Stimulated activated CD8-positive, alpha-beta memory T cell treated with anti-CD3 and anti-CD28 coated beads, Interleukin-2, amount 100 ng/mL, for 48 hours (primary cell): ENCODE results near the gene TOR4A.
"Not testable (repeated sequence)": the region's sequence is repeated elsewhere in the genome, so short reads cannot be mapped to it uniquely, and the experiment has no call there.

ENCODE experiments used
- DNase-seq, 2 donors: peaks; one replicate each; pipeline ENCODE4 v3.0.0-alpha.2; 2020; ENCODE audit warnings: low read depth in 2 of 2

Gene TOR4A

DNA sequence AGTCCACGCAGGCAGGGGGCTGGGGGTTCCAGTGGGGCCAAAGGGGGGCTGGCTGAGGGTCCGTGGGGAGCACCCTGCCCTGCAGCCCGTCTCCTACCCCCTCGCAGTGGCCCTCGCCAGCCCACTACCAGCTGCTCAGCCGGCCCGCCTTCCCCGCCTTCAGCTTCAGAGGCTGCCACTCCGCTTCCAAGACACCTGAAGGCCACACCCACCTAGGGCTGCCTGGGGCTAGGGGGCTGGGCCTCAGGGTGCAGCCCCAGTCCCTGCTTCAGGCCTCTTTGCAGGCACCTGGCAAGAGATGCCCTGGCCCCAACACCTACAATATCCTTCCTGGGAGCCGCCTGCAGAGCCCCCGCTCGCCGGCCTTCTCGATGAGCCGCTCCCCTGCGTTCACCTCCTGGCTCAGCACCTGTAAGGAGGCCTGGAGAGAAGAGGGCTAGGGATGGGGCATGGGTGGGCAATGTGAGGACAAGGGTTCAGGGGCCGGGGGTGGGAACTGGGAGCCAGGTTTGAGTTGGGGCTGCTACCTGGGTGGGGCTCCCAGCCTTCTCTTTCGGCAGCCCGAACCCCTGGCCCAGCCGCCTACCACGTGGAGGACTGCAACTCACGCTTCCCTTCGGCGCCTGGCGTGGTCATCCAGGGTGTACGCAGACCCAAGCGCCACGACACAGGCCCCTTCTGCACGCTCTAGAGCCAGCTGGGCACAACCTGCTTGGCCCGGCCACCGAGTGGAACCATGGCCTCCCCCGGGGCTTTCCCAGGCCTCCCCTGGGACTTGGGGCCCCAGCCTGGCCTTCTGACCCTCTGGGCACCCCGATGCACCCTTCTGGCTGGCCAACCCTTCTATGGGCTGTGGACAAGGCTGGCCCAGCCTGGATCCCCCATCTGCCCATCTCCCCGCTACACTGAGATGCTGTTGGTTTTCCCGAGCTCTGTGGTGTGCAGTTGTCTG is 24.7 kb upstream of the TOR4A start:
- no peak for DNase-seq

DNA sequence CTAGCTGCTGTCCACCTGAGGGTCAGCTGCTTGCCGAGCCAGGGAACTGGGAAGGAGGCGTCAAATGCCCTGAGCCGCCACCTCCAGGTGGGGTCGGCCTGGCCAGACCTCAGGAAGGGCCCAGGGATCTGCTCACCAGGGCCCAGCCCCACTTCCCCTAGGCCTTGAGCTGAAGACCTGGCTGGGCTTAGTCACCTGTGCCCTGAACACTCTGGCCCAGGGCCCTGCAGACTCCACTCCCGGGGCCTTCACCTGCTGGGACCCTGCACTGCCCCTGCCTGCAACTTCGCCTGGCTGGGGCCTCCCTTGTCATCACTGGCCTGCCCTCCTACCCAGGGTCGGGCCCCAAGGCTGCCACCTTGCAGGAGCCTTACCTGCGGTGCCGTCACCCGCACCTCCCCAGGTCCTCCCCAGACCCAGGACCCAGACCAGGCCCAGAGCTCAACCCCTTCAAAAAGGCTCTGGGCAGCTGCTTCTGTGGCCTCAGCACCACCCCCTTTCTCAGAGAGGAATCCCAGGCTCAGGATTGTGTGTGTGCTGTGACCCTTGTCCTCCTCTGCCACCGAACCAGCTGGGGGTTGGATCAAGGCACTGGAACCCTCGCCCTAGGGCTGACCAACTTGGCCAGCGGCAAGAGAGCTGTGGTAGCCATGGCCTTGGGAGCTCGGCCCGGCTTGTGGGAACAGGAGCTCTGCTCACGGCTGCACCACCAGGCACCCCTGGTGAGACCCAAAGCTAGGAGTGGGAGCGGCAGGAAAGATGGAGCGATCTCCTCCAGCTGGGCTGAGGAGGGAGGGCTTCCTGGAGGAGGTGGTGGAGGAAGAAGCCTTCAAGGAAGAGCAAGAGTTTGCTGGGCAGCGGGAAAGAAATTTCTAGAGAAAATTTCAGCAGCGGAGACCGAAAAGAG is 23.6 kb upstream of the TOR4A start:
- no peak for DNase-seq

DNA sequence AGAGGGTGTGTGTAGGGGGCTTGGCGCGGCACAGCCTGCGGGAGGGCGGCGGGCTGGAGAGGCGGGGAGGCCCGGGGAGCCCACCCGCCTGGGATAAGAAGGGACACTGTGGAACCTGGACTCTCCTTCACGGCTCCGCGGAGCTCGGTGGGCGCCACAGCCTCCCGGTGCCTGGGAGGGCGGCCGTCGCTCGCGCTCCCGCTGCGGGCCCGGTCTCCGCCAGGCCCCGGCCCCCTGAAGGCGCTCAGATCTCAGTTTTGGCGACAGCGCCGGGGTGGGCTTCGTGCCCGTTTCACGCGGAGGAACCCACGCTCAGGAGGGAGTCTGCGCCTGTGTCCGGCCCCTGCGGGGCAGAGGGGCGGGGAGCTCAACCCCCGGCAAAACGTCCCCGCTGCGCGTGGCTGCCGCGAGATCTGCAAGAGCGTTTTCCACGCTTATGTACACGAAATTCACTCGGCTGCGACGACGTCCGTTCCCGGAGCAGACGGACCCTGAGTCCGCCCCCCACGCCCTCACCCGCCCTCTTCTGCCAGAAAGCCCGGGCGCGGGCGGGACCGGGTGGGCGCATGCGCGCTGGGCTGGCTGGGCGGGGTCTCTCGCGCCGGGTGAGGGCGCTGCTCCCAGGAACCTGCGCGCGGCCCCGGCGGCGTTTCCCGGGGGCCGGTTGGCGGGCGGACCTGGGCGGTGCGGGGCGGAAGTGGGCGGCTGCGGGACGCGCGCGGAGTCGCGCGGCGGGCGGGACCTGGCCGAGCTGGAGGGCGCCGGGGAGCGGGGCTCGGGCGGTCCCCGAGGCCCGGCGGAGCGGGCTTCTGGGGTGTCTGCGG is 22.7 kb upstream of the TOR4A start, which contains the start of gene NELFB:
NELFB (plus strand) TSS at position 704 of the 824 bp plus-strand sequence.
- peak; percentile 95 to 99 for DNase-seq

DNA sequence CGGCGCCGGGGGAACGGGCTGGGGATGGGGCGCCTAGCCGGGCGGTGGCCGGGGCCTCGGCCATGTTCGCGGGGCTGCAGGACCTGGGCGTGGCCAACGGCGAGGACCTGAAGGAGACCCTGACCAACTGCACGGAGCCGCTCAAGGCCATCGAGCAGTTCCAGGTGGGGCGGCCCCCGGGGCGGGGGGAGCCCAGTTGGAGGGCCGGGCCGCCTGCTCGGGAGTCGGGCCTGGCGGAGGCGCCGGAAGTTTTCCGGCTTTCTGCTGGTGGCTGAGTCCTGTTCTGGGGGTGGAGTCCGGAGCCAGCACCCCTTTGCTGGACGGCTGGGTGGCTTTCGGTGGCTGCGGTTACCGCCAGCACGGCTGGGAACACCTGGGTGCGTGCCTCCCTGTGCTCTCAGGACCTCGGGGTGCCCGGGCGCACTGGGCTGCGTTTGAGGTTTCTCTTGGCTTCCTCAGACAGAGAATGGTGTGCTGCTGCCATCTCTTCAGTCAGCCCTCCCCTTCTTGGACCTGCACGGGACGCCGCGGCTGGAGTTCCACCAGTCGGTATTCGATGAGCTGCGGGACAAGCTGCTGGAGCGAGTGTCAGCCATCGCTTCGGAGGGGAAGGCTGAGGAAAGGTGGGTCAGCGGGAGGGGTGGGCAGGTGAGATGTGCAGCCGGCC is 21.9 kb upstream of the TOR4A start:
- no peak for DNase-seq

DNA sequence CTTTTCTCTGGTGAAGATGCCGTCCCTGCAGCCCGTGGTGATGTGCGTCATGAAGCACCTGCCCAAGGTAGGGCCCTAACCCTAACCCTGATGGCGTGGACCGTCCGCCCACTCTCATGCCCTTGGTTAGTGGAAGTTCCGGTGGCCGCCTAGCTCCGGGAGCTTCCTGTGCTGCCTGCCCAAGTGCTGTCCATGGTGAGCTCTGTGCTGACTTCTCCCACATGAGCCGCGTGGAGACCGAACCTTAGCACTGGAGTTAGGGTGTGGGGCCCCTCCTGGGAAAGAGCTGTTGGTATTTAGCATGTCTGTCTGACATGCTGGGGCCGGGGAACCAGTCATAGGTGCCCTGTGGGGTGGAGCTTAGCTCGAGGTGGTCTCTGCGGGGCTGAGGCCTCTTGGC is 21.2 kb upstream of the TOR4A start:
- no peak for DNase-seq

DNA sequence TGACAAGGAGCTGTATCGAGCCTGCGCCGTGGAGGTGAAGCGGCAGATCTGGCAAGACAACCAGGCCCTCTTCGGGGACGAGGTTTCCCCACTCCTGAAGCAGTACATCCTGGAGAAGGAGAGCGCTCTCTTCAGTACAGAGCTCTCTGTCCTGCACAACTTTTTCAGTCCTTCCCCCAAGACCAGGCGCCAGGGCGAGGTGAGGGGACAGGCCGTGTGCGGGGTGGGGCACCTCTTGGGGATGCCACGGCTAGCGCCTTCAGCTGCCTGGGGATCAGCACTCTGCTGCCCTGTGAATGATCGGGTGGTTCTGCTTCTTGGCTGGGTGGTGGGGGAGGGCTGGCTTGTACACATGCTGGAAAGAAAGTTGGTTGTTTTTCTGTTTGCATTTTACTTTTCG is 20.7 kb upstream of the TOR4A start:
- no peak for DNase-seq

DNA sequence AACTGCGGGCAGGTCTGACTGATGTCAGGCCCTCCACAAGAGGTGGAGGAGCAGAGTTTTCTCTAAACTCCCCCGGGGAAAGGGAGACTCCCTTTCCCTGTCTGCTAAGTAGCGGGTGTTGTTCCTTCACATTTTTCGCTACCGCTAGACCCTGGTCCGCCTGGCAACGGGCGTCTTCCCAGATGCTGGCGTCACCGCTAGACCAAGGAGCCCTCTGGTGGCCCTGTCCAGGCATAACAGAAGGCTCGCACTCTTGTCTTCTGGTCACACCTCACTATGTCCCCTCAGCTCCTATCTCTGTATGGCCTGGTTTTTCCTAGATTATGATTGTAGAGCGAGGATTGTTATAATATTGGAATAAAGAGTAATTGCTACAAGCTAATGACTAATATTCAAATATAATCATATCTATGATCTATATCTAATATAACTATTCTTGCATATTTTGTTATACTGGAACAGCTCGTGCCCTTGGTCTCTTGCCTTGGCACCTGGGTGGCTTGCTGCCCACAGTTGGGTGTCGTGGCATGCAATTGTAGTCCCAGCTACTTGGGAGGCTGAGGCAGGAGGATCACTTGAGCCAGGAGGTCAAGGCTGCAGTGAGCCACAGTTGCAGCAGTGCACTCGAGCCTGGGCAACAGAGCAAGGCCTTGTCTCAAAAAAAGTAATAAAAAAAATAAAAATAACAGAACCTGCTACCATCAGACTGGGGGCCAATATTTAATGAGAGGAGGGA is 15.2 kb upstream of the TOR4A start:
- DNase-seq: not testable (repeated sequence)

DNA sequence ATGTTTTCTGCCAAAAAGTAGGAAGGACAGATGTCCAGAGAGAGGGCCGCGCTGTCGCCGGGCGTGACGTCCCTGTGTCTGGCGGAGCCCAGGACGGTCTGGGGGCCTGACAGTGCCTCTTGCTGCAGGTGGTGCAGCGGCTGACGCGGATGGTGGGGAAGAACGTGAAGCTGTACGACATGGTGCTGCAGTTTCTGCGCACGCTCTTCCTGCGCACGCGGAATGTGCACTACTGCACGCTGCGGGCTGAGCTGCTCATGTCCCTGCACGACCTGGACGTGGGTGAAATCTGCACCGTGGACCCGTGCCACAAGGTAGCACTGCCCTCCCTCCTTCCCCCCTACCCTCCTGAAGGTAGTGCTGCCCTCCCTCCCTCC is 14.6 kb upstream of the TOR4A start:
- DNase-seq: no peak

DNA sequence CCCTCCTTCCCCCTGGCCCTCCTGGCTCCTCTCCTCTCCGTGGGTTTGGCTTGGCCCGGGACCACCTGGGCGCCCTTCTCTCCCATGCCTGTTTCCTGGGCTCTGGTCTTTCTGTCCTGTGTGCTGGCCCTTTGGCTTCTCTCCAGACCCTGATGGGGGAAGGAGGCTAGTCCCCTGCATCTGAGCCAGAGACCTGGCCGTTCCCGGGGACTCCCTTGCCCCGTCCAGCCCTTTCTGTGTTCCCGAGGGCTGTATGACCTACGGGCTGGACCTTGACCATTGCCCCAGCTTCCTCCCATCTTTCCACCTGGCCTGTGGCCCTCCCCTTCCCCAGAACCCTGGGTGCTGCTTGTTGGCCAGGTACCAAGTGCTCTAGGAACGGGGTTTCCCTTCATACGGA is 14.0 kb upstream of the TOR4A start:
- DNase-seq: no peak

DNA sequence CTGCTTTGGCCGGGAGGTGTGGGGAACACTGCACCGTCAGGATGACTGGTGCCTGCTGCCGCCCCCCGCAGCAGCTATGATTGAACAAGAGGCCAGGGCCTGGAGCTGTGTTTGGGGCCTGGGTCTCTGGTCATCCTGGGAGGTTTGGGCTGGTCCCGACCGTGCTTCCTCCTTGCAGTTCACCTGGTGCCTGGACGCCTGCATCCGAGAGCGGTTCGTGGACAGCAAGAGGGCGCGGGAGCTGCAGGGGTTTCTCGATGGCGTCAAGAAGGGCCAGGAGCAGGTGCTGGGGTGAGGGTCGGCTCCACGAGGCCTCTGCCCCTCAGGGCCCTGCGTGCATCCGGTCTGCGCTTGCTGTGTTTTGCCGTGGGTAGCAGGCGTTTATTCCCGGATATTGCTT is 13.5 kb upstream of the TOR4A start:
- no peak for DNase-seq

DNA sequence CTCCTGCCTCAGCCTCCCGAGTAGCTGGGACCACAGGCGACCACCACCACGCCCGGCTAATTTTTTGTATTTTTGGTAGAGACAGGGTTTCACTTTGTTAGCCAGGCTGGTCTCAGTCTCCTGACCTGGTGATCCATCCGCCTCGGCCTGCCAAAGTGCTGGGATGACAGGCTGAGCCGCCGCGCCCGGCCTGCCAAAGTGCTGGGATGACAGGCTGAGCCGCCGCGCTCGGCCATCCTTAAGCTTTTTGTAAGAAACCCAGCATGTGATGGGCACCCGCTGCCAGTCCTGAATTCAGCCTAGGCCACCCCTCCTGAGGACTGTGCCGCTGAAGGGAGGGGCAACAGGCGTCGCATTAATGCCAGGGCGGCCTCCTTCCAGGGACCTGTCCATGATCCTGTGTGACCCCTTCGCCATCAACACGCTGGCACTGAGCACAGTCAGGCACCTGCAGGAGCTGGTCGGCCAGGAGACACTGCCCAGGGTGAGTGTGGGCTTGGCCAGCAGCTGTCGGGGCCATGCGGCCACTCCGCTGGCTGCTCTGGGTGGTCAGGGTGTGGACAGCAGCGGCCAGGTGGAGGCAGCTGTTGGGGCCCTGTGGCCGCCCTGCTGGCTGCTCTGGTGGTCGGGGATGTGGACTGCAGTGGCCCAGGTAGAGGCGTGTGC is 11.9 kb upstream of the TOR4A start:
- no peak for DNase-seq

DNA sequence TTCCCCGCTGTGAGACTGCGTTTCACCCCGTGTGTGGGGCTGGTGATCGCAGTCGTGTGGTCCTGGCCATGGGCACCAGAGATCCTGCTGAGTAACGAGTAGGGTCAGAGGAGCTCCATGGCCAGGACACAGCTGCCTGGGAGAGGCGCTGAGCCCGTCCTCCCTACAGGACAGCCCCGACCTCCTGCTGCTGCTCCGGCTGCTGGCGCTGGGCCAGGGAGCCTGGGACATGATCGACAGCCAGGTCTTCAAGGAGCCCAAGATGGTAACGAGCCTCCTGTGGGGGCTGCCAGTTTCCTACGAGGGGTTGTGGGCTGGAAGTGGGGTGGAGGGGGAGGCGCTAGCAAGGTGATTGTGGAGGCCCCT is 11.4 kb upstream of the TOR4A start:
- no peak for DNase-seq

DNA sequence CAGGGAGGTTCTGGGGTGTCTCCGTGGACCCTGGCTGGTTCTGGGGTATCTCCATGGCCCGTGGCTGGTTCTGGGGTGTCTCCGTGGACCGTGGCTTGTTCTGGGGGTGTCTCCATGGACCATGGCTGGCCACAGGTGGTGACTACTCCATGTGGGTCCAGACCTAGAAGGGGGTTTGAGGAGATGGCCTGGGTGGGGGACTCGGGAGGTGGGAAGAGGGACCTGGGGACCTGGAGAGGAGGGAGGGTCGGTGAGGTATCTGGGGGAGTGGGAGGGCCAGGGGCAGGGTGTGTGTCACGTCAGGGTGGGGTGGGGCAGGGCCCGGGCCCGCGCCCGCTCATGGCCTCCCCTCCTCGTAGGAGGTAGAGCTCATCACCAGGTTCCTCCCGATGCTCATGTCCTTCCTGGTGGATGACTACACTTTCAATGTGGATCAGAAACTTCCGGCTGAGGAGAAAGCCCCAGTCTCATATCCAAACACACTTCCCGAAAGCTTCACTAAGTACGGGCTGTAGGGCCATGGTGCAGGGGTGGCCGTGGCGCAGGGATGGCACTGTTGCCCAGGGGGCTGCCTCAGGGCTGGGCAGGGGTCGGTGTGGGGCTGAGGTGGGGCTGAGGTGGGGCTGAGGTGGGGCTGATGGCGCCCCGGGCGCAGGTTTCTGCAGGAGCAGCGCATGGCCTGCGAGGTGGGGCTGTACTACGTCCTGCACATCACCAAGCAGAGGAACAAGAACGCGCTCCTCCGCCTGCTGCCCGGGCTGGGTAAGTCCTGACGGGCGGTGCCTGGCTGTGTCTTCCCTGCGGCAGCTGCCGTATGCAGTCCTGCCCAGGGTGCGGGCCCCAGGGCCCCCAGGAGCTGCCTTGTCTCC is 10.7 kb upstream of the TOR4A start:
- no peak for DNase-seq

DNA sequence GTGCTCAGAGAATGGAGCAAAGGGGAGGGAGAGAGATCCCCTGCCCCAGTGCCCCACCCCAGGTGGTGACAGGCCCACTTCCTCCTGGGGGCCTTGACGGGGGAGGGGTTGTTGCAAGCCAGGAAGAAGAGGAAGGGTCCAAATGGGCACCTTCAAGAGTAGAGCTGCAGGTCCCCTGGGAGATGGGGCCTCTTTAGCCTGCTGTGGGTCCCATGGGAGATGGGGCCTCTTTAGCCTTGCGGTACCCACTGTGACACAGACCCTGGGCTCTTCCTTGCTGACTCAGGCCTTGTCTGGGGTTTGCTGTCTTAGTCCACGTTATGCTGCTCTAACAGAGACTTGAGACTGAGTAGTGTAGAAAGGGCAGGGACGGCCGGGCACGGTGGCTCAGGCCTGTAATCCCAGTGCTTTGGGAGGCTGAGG is 9.6 kb upstream of the TOR4A start:
- DNase-seq: no peak

DNA sequence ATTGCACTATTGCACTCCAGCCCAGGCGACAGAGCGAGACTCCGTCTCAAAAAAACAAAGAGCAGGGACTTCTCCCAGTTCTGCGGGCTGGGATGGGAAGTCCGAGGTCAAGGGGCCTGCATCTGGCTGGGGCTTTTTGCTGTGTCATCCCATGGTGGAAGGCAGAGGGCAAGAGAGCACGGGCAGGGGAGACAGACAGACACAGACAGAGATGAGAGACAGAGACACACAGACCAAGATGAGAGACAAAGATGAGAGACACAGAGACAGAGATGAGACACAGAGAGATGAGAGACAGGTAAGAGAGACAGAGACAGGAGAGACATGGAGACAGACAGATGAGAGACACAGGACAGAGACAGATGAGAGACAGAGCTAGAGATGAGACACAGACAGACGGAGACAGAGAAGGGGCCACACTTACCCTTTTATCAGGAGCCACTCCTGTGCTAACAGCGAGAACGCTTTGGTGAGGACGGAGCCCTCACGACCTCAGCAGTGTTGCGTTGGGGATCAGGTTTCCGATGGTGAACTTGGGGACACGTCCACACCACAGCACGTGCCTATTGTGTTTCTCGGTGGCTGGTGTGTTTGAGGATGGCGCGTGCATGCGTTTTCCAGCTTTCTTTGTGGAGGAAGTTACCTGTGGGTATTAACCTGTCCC is 8.9 kb upstream of the TOR4A start:
- no peak for DNase-seq

DNA sequence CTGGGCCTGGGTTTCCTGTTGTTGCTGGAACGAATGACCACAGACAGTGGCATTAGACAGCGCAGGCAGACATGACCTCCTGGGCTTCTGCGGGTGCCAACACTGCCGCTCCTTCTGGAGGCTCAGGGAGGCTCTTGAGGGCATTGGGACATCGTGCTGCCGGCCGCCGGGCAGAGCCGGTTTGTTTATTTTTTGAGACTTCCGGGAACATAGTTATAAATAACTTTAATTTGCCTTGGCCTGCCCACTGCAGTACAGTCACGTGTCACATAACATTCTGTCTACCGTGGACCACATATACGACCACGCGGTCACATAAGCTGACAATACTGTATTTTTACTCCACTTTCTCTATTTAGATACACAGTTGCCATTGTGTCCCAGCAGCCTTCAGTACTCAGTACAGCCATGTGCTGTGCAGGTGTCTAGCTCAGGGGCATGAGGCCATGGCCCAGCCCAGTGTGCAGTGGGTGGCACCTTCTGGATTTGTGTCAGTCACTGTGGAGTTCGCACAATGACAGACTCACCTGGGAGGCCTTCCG is 8.2 kb upstream of the TOR4A start:
- no peak for DNase-seq

DNA sequence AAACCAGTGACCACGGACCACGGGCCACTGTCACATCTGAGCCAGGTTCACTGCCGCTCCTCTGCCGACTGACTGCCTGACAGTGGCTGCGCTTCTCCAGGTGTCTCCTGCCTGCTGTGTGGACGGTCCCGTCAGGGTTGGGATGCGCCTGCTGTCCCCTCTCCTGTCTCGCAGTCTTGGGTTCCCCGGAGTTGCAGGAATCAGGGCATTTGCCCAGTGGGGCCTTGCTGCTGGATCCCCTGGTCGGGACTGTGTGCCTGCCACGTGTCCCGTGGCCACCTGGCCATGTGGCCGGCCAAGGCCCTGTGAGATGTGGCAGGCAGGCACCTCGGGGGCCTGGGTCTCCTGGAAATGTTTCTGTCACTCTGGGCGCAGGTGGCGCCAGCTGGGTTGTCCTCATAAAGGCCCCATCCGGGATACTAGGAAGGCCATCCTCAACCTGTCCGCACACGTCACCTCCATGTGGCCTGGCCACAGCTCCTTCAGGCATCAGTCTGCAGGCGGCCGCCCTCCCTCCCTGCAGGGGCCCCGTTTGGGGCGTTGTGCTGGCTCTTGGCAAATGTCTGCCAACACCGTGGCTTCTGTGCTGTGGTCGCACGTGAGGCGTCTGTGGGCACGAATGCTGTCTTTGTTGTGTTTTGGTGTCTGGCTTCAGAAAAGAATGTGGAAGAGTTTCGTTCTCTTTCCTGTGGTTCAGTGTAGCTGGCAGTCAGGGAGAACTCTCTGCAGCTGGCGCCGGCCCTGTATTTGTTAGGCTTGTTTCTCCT is 6.4 kb upstream of the TOR4A start:
- DNase-seq: no peak
